ENCODE data around the gene SLC22A8. TPM values are rescaled to one million over a fixed set of nuclear protein-coding genes. Genes with fewer than 3 reads are reported as not detected.

SLC22A8 gene
- total RNA-seq, 1 experiment from 2014 or later: not detected

DNA sequence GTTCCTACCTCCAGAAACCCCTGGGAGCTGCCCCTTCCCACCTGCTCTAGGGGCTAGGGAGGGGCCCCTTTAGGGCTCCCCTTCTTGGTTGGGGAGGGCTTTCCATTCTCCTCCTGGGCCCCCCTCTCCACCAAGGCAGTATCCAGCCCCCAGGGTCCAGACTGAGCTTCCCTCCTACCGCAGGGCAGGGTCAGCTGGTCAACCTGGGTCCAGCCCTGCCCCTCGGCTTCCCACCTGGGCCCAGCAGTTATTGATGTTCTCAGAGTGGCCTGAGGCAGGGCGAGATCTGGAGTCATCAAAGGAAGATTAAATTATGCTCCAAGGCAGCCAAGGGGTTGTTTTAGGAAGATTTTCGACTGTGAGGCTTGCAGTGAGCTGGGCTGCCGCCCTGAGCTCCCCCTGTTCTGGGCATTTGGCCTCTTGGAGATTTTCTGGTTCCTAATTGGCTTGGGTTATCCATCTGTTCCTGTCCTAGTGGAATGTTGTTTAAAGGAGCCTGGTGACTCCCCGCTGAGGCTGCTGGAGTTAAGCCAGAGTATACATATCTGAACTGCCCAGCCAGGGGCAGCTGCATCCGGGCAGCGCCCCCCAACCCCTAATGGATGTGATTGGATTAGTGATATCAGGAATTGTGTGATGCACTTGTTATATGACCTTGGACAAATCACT is 1.8 kb upstream of the SLC22A8 start:
- Histone ChIP-seq H3K27me3 (replicated peaks; ENCODE audit: control insufficient read depth, insufficient read depth, low read length) (no peaks in the 10 kb centered on the region), H3K4me3 (ENCODE audit: low read depth, low read length) (no peak overlapping the region), H3K4me1 (peaks cover 14% of the 10 kb centered on the region), H3K36me3 (ENCODE audit: control insufficient read depth, insufficient read depth, low read length) (no peaks in the 10 kb centered on the region), H3K9me3 (no peaks in the 10 kb centered on the region)
- H3K36me3 Mint-ChIP-seq (ENCODE audit: insufficient read depth, unreplicated experiment): no peaks in the 10 kb centered on the region
- no peak overlapping the region for H3K27ac Mint-ChIP-seq (ENCODE audit: unreplicated experiment)
- H3K4me1 Mint-ChIP-seq (ENCODE audit: low read depth, unreplicated experiment): peaks cover 13% of the 10 kb centered on the region
- no TSS peak for BruUV-seq (replicated peaks)
- POLR2A ChIA-PET: no interaction called here
- intact Hi-C loops (cut with micrococcal nuclease; ENCODE audit: unreplicated experiment): no loop called here
- no peaks in the 10 kb centered on the region for H3K27me3 Mint-ChIP-seq (ENCODE audit: insufficient read depth, unreplicated experiment)
- DNase-seq: no peak
- H3K9me3 Mint-ChIP-seq (ENCODE audit: unreplicated experiment): no peaks in the 10 kb centered on the region
- H3K4me3 Mint-ChIP-seq (ENCODE audit: unreplicated experiment): no peak overlapping the region
- TF ChIP-seq, protein P1, sequence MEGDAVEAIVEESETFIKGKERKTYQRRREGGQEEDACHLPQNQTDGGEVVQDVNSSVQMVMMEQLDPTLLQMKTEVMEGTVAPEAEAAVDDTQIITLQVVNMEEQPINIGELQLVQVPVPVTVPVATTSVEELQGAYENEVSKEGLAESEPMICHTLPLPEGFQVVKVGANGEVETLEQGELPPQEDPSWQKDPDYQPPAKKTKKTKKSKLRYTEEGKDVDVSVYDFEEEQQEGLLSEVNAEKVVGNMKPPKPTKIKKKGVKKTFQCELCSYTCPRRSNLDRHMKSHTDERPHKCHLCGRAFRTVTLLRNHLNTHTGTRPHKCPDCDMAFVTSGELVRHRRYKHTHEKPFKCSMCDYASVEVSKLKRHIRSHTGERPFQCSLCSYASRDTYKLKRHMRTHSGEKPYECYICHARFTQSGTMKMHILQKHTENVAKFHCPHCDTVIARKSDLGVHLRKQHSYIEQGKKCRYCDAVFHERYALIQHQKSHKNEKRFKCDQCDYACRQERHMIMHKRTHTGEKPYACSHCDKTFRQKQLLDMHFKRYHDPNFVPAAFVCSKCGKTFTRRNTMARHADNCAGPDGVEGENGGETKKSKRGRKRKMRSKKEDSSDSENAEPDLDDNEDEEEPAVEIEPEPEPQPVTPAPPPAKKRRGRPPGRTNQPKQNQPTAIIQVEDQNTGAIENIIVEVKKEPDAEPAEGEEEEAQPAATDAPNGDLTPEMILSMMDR (IDR thresholded peaks at IDR 0.05; ENCODE audit: insufficient read depth in 1 of 2, low read depth in 1 of 2, low read length in 1 of 2, severe bottlenecking in 1 of 2, unreplicated experiment in 1 of 2): no peak
- CTCF ChIA-PET: interaction anchor here (0.6 kb wide), 1 partner anchor 346 kb away, joined by 3 read pairs; the partner anchor contains the start of gene UQCC3

DNA sequence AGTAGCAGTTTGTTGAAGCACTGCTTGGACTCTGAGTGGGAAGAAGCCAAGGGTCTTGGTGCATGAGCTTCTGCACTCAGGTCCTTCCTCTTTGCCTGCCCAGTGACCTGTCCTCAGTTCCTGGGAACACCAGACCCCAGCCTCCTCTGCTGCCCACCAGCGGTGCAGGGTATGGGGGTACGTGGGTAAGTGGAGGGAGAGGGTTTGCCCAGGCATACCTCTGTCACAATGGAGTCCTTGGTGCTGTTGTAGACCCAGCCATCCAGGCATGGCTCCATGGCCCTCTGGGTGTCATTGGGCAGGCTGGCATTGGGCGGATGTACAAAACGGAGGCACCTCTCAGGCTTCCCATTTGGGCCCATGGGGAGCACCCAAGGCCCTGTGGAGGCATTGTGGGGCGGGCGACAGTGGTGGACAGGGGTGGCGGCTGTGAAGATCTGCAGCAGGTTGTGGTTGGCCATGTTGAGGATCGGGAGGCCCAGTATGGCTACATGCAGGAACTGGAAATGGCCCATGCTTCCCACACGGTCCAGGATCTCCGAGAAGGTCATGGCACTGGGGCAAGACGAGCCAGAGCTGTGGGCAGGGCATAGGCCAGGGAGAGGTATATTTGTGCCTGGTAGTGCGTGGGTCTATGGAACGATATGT is 1.1 kb downstream of the SLC22A8 start:
- DNase-seq: no peak
- no peak overlapping the region for H3K4me3 ChIP-seq (ENCODE audit: low read depth, low read length)
- H3K4me1 Mint-ChIP-seq (ENCODE audit: low read depth, unreplicated experiment): peaks cover 17% of the 10 kb centered on the region
- no peaks in the 10 kb centered on the region for H3K27me3 Mint-ChIP-seq (ENCODE audit: insufficient read depth, unreplicated experiment)
- CTCF ChIA-PET: interaction anchor here (1.2 to 1.5 kb wide), 2 partner anchors 9 to 108 kb away, joined by 5 read pairs; no protein-coding TSS in a partner anchor
- POLR2A ChIA-PET: no interaction called here
- H3K9me3 Mint-ChIP-seq (ENCODE audit: unreplicated experiment): no peaks in the 10 kb centered on the region
- no peaks in the 10 kb centered on the region for H3K9me3 ChIP-seq
- TF ChIP-seq, protein P1 (IDR thresholded peaks at IDR 0.05; ENCODE audit: insufficient read depth in 1 of 2, low read depth in 1 of 2, low read length in 1 of 2, severe bottlenecking in 1 of 2, unreplicated experiment in 1 of 2): no peak
- peaks cover 14% of the 10 kb centered on the region for H3K4me1 ChIP-seq
- no peaks in the 10 kb centered on the region for H3K36me3 Mint-ChIP-seq (ENCODE audit: insufficient read depth, unreplicated experiment)
- intact Hi-C loops (cut with micrococcal nuclease; ENCODE audit: unreplicated experiment): no loop called here
- H3K4me3 Mint-ChIP-seq (ENCODE audit: unreplicated experiment): no peak overlapping the region
- H3K27ac Mint-ChIP-seq (ENCODE audit: unreplicated experiment): no peak overlapping the region
- no TSS peak for BruUV-seq (replicated peaks)
- H3K36me3 ChIP-seq (ENCODE audit: control insufficient read depth, insufficient read depth, low read length): no peaks in the 10 kb centered on the region
- no peaks in the 10 kb centered on the region for H3K27me3 ChIP-seq (replicated peaks; ENCODE audit: control insufficient read depth, insufficient read depth, low read length)

DNA sequence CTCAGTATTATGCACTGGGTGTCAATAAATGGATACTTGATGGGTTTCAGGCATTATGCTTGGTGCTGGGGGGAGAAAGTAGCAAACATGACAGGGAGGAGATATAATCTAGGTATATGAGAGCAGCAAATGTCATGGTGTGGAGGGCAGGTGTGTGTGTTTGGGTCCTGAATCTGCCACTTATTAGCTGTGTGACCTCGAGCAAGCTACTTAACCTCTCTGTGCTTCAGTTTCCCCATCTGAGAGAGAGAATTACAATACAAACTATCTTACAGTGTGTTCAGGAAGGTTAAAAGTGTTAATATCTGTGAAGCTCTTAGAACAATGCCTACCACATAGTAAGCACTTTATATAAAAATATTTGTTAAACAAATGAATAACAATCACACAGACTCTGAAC is 2.8 kb downstream of the SLC22A8 start:
- Mint-ChIP-seq H3K4me3 (ENCODE audit: unreplicated experiment) (no peak overlapping the region), H3K36me3 (ENCODE audit: insufficient read depth, unreplicated experiment) (no peaks in the 10 kb centered on the region), H3K9me3 (ENCODE audit: unreplicated experiment) (no peaks in the 10 kb centered on the region), H3K27ac (ENCODE audit: unreplicated experiment) (no peak overlapping the region), H3K4me1 (ENCODE audit: low read depth, unreplicated experiment) (peaks cover 17% of the 10 kb centered on the region), H3K27me3 (ENCODE audit: insufficient read depth, unreplicated experiment) (no peaks in the 10 kb centered on the region)
- intact Hi-C loops (cut with micrococcal nuclease; ENCODE audit: unreplicated experiment): no loop called here
- no peak for DNase-seq
- TF ChIP-seq, protein P1 (IDR thresholded peaks at IDR 0.05; ENCODE audit: insufficient read depth in 1 of 2, low read depth in 1 of 2, low read length in 1 of 2, severe bottlenecking in 1 of 2, unreplicated experiment in 1 of 2): no peak
- no peaks in the 10 kb centered on the region for H3K36me3 ChIP-seq (ENCODE audit: control insufficient read depth, insufficient read depth, low read length)
- POLR2A ChIA-PET: no interaction called here
- BruUV-seq (replicated peaks): no TSS peak
- H3K4me3 ChIP-seq (ENCODE audit: low read depth, low read length): no peak overlapping the region
- CTCF ChIA-PET: interaction anchor here (1.2 kb wide), 1 partner anchor 107 kb away, joined by 3 read pairs; no protein-coding TSS in a partner anchor
- H3K4me1 ChIP-seq: peaks cover 14% of the 10 kb centered on the region
- H3K9me3 ChIP-seq: no peaks in the 10 kb centered on the region
- no peaks in the 10 kb centered on the region for H3K27me3 ChIP-seq (replicated peaks; ENCODE audit: control insufficient read depth, insufficient read depth, low read length)
